NCI-H1092 (cell line): Measurements from ENCODE around the gene STAT5B.
A peak's percentile ranks its signal among the peaks of the same experiment; 100 is the strongest.
"Not testable (repeated sequence)": the region's sequence is repeated elsewhere in the genome, so short reads cannot be mapped to it uniquely, and the experiment has no call there.

Source experiments
- DNase-seq: peaks from one replicate; lab custom pipeline; 2025; lab: John Stamatoyannopoulos, UW

The STAT5B gene

DNA sequence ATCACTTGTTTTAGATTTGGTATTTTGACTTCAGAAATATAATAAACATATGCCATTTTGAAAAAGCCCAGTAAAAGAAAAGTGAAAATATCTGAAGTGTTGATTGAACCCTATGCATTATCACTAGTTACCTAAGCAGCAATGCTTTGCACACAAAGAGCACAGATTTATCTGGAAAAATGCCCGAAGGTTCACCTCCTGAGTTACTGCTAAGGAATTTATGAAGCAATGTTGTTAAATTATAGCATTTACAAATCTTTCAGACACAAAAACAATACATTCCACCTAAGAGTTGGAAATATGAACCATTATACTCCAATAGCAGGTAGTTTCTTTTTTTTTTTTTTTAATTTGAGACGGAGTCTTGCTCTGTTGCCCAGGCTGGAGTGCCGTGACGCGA lies 43.0 kb downstream of the STAT5B start:
- no peak for DNase-seq

DNA sequence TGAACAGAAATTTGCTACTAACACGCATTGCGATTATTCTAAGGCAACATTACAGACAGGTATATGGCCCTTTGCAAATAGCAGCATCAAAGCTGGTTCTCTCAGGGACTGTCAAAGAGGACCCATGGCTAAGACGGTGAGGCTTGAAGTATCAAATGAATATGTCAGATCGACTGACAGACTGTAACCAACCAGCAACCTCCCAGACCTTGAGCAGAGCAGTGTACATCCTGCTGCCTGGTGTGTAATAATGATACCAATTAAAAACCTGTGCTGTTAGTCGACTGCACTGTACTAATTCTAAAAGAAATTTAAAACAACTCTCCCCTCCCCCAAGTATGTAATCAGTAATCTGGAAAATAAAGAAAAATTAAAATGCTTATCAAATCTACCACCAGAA lies 46.0 kb downstream of the STAT5B start:
- DNase-seq = no peak

DNA sequence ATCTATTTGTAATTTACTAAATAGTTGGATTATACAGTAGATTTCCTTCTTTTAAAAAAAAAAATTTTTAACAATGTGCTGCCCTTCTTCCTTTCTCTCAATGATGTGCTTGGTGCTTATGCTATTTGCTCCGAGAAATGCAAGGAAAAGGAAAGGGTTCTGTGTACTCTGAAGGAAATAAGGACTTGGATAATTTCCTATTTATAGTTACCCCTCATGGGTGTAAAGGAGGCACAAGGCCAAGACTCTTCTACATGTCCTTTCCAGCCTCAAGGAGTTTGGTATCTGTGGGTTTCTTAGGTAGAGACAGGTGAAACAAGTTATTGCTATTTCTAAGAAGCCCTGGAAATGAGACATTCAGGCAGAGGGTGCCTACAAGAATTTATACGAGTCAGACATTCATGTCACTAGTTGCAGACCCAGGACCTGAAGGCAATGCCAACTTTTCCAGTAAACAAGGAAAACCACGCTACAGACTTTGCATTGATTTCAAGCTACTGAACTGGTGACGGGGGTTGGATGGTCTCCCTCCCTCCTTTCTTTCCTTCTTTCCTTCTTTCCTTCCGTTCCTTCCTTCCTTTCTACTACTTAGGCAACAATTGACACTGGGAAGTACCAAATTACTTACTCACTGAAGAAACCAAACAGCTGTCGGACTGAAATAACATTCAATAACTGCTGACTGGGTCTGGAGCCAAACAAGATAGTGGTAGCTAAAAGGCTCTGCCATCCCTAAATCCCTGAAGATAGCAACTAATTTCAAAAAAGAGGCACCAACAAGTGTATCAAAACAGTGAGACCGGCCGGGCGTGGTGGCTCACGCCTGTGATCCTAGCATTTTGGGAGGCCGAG lies 48.1 kb downstream of the STAT5B start:
- DNase-seq = no peak

DNA sequence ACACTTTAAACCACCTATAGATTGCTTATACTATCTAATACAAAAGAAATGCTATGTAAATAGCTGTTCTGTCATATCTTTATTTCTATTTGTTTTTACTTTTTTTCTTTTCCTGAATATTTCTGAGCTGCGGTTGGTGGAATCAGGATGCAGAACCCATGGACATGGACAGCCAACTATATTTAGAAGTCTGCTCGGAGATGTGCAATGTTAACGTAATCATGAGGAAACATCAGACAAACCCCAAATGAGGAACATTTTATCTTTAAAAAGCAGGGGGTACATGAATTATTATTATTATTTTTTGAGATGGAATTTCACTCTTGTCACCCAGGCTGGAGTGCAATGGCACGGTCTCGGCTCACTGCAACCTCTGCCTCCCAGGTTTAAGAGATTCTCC lies 50.5 kb downstream of the STAT5B start:
- DNase-seq = no peak

DNA sequence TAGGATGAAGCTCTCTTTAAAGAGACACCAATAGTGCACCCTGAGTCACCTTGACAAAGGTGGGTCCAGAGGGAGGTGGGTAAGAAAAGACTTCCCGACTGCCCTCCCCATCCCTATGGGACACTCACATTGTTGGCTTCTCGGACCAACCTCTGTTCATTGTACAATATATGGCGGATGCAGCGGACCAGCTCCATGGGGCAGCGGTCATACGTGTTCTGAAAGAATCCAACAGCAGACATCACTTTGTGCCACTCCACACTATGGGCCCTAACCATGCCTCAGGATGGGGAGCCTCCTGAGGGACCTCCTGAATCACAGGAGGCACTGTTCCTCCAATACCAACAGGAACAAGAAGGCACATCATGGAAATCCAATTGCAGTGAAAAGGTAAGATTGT lies 51.5 kb downstream of the STAT5B start:
- no peak for DNase-seq

DNA sequence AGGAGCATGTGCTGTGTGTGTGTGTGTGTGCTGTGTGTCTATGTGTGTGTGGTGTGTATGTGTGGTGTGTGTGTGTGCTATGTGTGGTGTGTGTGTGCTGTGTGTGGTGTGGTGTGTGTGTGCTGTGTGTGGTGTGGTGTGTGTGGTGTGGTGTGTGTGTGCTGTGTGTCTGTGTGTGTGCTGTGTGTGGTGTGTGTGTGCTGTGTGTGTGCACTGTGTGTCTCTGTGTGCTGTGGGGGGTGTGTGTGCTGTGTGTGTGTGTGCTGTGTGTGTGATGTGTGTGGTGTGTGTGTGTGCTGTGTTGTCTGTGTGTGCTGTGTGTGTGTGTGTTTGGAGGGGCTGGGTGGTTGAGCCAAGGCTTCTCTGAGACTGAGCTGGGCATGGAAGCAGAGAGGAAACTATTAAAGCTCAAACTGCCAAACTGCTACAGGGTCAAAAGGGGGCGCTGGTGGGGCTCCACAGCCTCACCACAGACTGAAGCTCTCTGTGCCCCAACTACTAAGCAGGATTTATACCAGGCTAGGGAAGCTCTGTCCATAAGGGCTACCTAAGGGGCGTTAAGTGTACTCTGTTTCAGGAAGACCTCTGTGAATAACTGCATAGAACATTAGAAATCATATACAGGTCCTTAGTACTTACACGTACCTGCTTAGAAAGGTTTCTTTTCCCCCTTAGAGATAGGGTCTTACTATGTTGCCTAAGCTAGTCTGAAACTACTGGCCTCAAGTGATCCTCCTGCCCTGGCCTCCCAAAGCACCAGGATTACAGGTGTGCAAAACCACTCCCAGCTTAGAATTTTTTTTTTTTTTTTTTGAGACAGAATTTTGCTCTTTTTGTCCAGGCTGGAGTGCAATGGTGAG lies 54.1 kb downstream of the STAT5B start:
- DNase-seq = no peak

DNA sequence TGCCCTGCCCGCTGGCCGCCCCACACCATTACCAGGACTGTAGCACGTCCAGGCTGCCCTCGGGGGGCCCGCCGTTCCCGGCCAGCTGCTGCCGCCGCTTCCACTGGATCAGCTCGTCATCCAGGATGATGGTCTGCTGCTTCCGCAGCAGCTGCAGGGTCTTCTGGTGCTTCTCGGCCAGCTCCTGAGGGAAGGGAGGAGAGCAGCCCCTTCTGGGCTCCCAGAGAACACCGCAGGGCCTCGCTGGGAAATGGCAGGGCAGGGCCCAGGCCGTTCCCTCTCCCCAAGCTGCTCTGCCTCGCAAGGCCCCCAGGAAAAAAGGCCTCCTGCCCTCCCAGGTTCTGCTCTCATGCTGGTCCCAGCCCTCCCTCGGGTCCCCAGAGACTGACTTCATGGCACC lies 56.9 kb downstream of the STAT5B start:
- DNase-seq = not testable (repeated sequence)

DNA sequence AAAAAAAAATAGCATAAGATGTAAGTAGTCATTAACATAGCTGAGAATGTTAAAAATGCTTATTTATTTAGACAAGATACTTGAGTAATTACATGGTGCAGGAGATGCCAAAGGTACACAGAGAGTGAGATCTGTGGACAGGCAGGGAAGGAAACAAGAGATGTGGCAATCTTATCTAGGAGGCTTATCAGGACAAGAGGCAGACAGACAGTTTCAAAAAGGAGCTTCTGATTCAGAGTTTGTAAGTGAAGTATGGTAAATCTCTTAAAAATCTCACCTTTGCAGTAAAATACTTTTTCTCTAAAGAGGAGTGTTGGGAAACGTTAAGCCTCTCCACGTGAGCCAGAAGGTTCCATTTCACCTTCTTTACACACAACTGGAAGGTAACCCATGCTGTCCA lies 62.0 kb downstream of the STAT5B start:
- no peak for DNase-seq

DNA sequence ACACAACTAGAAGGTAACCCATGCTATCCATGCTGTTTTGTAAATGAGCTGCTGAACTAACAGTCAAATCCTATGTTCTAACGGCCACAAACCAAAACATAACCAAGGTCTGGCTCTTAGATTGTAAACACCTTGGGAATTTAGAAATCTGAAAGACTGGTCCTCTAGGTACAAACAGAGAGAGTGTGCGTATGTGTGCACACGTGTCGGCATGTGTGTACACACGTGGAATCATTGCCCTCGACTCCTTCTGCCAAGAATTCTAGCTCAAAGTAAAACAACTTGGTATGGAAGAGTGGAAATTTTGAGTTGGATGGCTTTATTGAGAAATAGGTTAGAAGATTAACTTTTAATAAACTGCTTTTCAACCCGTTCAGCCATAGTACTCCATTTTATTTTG lies 63.8 kb downstream of the STAT5B start:
- DNase-seq = no peak

DNA sequence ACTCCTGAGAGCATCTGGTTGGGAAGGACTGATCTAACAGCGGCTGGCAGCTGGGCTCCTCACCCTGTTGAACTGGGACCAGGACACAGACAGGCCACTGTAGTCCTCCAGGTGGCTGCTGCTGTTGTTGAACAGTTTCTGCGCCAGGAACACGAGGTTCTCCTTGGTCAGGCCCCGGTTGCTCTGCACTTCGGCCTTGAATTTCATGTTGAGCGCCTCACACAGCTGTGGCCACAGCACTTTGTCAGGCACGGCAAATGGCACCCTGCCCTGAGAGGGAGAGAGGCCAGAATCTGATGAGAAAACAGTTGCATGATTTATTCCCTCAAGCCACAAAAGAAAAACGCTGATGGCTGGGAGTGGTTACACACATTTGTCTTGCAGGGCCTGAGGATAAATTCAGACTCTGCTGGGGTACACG lies 64.3 kb downstream of the STAT5B start:
- not testable (repeated sequence) for DNase-seq

DNA sequence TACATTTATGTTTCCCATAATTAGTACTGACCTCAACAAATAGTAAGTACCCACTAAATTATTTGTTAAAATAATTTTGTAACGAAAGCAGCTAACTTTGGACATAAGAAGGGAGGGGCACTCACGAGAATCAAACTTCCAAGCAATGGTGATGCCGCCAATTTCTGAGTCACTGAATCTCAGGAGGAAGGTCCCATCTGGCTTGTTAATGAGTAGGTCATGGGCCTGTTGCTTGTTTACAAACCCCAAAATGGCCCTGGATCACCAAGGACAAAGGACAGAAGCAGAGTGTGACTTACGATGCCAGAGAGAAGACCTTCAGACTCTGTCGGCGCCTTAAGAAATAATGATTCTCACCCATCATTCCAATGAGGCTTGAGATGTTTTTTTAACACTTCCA lies 66.1 kb downstream of the STAT5B start:
- no peak for DNase-seq

DNA sequence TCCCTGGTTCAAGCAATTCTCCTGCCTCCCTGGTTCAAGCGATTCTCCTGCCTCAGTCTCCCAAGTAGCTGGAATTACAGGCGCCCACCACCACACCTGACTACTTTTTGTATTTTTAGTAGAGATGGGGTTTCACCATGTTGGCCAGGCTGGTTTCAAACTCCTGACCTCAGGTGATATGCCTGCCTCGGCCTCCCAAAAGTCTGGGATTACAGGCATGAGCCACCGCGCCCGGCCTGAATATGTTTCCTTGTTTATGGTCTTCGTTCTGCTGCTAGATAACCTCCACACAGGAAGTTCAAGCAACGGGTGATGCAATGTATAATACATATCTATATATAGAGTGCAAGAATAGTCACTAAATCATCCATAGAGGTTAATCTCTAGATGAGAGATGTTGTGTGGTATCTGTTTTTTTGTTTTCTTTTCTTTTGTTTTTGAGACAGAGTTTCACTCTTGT lies 70.0 kb downstream of the STAT5B start:
- not testable (repeated sequence) for DNase-seq

DNA sequence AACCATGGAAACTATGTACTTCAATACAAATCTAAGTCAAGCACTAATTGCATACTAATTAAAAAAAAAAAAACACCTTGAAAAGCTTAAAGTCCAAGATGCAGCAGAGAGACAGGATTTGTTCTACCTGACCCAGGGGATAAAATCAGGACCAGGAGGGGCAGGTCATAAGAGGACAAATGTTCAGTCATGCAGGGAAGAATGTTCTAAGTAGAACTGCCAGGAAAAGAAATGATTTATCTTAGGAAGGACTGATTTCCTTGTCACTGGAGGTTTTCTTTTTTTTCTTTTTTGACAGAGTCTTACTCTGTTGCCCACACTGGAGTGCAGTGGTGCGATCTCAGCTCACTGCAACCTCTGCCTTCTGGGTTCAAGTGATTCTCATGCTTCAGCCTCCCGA lies 72.8 kb downstream of the STAT5B start:
- DNase-seq = no peak

DNA sequence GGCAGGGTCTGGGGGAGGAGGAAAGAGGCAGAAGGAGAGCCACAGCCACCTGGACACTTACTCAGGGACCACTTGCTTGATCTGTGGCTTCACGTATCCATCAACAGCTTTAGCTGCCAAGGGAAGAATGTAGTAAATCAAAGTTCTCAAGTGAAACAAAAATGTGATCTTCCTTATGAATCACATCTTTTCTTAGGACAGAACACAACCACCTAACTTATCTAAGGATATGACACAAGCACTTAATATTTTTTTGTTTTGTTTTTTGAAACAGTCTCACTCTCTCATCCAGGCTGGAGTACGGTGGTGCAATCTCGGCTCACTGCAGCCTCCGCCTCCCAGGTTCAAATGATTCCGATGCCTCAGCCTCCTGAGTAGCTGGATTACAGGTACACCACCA lies 73.5 kb downstream of the STAT5B start:
- no peak for DNase-seq

DNA sequence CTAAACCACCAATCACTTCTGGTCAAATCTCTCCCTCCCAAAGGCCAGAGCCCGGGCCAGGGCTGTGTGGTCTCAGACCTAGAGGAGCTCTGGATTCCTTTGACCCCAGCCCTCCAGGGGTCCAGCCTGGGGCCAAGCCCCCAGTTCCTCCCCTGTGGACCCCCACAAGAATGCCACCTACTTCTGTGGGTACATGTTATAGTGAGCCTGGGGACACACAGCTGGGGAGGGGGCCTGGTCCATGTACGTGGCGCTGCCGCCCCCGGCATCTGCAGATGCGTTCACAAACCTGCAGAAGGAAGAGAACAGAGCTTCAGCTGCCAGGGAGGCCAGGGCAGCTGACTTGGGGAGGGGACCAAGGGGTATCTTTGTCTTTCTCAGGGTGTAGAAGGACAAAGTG lies 74.0 kb downstream of the STAT5B start:
- no peak for DNase-seq

DNA sequence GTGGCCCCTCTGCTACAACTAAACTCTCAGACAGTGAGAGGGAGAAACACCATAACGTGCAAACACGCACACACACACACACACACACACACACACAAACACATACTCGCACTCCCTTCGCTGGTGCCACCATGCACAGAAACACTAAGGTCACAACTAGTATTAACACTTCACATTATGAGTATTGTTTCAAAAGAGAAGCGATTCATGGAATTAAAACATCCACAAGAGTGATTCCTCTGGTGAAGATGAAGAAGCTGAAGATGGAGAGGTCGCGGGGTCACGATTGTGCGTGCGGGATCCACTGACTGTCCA lies 74.8 kb downstream of the STAT5B start:
- no peak for DNase-seq

DNA sequence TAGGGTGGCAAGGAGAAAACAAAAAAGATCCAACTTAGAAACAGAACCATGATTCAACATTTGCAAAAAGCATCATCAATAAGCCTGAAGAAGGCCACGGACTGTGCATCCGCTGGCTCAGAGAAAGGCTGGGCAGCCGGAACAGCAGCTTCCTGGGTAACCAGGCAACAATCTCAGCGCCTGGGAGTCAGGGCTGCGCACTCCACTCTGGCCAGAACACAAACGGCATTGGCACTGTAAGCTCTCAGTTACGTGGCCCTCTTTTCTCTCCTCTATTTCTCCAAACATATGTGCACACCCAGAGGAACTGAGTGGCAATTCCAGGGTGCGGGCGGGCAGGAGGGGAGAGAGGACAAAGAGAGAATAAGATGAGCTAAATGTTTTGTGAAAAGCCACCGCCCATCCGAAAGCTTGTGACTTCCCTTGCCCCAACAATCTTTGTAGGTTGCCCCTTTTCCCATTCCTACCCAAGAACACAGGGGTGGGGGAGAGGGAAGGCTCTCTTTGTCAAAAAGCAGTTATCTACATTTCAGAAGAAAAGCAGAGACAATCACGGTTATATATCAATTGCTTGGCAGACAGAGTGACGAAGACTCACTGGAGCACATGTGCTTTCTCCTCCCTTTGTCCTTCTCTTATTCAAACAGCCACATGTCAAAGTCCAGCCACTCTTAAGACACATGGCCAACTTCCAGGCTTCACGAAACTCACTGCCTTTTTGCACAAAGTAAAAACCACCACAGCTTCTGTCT lies 75.3 kb downstream of the STAT5B start:
- no peak for DNase-seq

DNA sequence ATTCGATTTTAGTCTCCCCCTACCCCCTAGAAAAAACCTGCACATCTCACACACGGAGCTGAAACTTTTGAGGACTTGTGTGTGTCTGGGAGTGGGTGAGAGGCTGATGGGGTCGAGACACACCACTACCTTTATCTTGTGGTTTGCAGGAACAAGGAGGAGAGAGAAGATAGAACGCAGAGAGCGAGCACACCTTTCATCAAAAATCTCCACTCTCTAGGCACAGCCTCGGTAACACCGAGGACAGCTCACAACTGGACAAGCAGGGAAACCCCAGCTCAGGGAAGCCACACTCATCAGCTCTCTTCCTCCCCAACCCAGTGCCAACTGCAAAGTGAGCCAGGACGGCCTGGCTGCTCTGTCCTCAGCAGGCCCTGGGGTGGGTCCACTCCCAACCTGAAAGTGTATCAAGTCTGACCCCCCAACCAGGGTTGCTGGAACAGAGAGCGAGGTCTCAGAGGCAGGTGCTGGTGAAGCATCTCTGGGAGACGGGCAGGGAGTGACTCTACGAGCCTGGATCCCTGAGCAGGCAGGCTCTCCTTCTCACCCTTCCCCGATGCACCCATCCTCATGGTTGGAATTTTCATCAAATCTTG lies 76.7 kb downstream of the STAT5B start:
- no peak for DNase-seq

DNA sequence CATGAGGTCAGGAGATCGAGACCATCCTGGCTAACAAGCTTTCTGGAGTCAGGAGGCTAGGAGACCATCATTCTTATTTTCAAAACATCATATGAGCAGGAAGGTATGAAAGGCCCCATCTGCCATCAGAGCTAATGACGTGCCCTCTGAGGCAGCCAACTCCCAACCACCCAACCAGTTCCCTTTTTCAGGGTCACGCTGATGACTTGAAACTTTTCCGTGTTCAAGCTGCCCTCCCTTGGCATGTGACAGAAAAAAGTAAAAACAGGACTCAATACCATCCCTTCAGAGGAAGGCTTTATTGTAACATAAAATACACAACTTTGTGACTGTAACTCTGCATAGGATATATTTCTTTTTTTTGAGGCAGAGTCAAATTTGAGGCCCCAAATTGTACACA lies 77.3 kb downstream of the STAT5B start:
- DNase-seq = no peak

DNA sequence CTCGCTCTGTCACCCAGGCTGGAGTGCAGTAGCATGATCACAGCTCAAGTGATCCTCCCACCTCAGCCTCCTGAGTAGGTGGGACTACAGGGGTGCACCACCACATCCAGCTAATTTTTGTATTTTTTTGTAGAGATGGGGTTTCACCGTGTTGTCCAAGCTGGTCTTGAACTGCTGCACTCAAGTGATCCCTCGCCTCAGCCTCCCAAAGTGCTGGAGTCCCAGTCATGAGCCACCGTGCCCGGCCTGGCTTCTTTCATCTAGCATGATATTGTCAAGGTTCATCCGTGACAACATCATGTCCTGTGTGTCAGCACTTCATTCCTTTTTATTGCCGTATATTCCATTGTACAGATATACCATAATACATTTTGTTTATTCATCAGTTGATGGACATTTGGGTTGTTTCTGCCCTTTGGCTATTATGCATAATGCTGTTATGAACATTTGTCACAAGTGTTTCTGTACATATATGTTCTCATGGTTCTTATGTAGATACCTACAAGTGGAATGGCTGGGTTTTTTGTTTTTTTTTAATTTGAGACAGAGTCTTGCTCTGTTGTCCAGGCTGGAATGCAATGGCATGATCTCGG lies 78.5 kb downstream of the STAT5B start:
- no peak for DNase-seq

DNA sequence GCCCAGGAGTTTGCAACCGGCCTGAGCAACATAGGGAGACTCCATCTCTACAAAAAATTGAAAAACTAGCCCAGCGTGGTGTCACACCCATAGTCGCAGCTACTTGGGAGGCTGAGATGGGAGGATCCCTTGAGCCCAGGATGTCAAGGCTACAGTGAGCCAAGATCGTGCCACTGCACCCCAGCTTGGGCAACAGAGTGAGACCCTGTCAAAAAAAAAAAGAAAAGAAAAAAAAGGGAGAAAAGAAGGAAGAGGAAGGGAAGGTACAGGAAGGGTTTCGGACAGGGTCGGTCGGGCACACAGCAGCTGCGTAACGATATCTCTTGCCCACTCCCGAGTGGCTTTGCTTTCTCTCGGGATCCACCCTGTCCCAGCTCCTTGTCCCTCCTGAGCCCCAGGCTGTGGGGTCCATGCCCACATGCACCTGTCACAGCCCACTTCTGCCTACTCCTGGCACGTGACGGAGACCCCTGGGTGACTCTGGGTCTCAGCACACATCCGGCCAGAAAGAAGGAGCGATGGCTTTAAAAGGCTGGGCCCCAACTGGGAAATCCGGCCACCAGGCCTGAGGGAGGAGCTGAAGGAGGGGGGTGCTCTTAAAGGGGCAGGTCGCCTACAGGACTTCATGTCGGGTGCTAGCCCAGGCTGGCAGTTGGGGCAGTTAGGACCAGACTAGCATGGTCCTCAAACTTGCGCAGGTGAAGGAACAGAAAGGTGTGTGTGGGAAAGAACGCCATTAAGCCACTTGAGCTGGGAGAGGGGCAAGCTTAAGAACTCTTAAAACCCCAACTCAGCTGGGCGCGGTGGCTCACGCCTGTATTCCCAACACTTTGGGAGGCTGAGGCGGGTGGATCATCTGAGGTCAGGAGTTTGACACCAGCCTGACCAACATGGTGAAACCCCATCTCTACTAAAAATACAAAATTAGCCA lies 82.0 kb downstream of the STAT5B start, which contains the start of gene GHDC:
GHDC (minus strand) TSS at position 526 of the 931 bp plus-strand sequence. CDS start 913 bp downstream, outside the sequence.
- DNase-seq = peak; percentile 62
